GM18507 (cell line): ENCODE data around the gene HIPK2.
A peak's percentile ranks its signal among the peaks of the same experiment; 100 is the strongest.

Experiments
- DNase-seq: peaks from one replicate; pipeline ENCODE4 v3.0.0; 2011; ENCODE audit warnings: low read depth; ENCODE audit not compliant: insufficient read length; ENCODE audit errors: extremely low spot score
- FAIRE-seq: peaks from 2 replicates; lab custom pipeline; 2011; peaks lifted over from hg19 to GRCh38; lab: Jason Lieb, UNC

HIPK2 gene

GRCh38 chr7:139739863-139740597 is 37.8 kb downstream of the HIPK2 start:
- FAIRE-seq: no peak

DNA sequence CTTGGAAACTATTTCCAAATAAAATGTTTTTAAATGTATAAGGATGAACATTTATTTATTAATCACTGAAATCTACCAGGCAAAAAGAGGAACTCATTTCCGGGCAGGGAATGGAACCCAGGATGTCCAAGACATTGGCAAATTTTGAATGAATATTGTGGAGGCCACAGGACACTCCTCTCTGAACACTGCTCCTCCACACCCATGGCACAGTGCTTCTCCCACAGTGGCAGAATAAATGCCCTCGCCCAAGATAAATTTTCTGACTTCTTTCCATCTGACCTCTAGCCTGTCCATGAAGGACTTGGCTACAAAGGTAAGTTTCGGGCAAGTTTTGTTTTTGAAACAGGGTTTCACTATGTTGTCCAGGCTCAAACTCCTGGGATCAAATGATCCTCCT is 39.0 kb downstream of the HIPK2 start:
- FAIRE-seq: no peak

More at GRCh38 chr7:139739863-139740597, 37.8 kb downstream of the HIPK2 start:
- no peak for DNase-seq

GRCh38 chr7:139738101-139738489 is 39.7 kb downstream of the HIPK2 start:
- DNase-seq: no peak
- FAIRE-seq: no peak

More for the DNA sequence above, 39.0 kb downstream of the HIPK2 start:
- no peak for DNase-seq

- no peak for FAIRE-seq
- no peak for DNase-seq
These were observed 40.3 kb downstream of the HIPK2 start for GRCh38 chr7:139737221-139738100.

GRCh38 chr7:139735912-139736595 is 41.7 kb downstream of the HIPK2 start:
- DNase-seq (no peak), FAIRE-seq (no peak)

DNA sequence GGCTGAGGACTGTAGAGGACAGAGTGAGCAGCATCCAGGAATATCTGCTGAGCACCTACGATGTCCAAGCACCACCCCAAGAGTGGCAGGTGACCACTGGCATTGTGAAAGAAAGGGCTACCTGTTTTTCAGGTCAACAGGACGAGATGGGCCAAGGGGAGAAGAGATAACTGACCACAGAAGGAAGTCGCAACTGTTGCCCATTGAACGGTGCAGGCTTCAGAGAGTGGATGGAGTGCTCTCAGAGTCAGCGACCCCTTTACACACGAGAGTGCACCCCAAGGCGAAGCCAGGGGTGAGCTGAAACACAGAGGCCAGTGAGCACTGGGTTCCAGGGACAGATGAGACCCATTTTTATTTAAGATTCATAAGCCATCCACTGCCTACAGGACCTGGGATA is 42.3 kb downstream of the HIPK2 start:
- no peak for FAIRE-seq
- no peak for DNase-seq

- FAIRE-seq (no peak), DNase-seq (no peak)
These were observed 43.4 kb downstream of the HIPK2 start for GRCh38 chr7:139734395-139734794.

GRCh38 chr7:139733751-139734150 is 44.0 kb downstream of the HIPK2 start:
- FAIRE-seq (no peak), DNase-seq (no peak)

GRCh38 chr7:139732471-139733167 is 45.2 kb downstream of the HIPK2 start:
- no peak for FAIRE-seq
- no peak for DNase-seq

- DNase-seq: no peak
- FAIRE-seq: no peak
These were observed 45.9 kb downstream of the HIPK2 start for GRCh38 chr7:139731802-139732470.

- no peak for FAIRE-seq
- DNase-seq: no peak
These were observed 46.8 kb downstream of the HIPK2 start for GRCh38 chr7:139730746-139731612.

GRCh38 chr7:139728203-139728602 is 49.6 kb downstream of the HIPK2 start:
- no peak for DNase-seq
- FAIRE-seq: no peak

DNA sequence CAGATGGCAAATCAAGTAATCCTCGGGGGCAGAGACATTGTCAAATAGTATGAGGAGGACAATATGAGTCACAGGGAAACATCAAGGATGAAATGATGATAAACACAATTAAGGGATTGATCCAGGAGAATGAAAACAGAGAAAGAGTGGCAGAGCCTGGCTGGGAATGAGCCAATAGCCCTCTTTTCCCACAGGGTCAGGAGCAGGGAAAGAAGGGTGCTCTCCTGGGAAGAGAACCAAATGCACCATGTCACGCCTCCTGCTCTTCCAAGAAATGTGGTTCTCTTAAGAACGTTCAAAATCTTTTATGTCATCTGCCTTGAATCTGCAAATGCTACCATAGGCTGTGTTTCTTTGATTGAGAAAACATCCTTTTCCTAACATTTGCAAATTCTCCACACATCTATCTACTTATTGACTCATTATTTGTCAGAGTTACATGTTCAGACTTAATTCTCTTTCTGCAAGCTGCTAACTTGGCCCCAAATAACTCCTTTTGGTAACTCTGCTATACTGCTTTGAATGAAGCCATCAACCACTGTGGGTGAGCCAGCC is 50.6 kb downstream of the HIPK2 start:
- FAIRE-seq (no peak), DNase-seq (no peak)

GRCh38 chr7:139726485-139726869 is 51.3 kb downstream of the HIPK2 start:
- no peak for DNase-seq
- no peak for FAIRE-seq

GRCh38 chr7:139725858-139726484 is 51.8 kb downstream of the HIPK2 start:
- DNase-seq (no peak), FAIRE-seq (peak; percentile 26)

DNA sequence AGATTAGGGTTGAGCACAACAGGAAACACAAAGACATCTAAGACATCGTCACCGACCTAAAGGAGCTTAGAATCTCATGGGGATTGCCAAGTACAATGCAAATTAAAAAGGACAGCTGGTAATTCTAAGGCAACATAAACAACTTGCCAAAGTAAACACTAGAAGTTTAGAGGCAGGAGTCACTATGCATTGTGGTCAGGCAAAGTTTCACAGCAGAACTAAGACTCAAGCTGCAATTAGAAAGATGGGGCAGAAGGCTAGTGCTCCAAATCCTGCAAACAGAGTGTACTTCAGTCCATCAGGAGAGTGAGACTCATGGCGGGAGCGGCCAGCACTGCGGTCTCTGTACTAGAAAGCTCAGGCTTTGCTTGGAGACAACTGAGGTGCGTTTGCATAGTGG is 52.7 kb downstream of the HIPK2 start:
- FAIRE-seq: peak; percentile 56

DNA sequence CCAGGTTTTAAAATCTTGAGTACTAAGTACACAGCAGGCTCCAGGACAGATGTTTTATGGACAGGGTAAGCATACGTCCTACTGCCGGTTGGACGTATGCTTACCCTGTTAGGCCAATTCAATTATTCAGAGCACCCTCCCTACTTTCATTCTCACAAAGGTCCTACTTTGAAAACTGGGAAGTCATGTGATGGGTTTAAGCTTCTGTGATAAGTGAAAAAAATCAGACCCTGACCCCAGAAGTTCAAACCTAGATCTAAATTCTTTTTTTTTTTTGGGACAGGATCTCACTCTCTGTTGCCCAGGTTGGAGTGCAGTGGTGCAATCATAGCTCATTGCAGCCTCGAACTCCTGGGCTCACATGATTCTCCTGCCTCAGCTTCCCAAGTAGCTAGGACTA is 55.2 kb downstream of the HIPK2 start:
- FAIRE-seq (no peak), DNase-seq (no peak)

More for the DNA sequence above, 52.7 kb downstream of the HIPK2 start:
- no peak for DNase-seq
